K562 (cell line): ENCODE data around the gene POLR1C. TPM values are rescaled to one million over a fixed set of nuclear protein-coding genes. Genes with fewer than 3 reads are reported as not detected.

Experiments
- ATAC-seq: fragments of 200-7000 bp; cut with Tn5 transposase; 3 replicates; pipeline ENCODE4 v1.9.1; 2020; ENCODE audit warnings: moderate library complexity
- BruUV-seq: library from RNA; stranded (reverse); fragments of 400-500 nt; replicated peaks from 2 replicates; lab custom pipeline; 2021; lab: Mats Ljungman, UMichigan
- CTCF ChIA-PET: fragments of 300-600 bp; formaldehyde crosslinking; extraction: SDS; loops from one replicate; lab custom pipeline; 2021; ENCODE audit warnings: low intra/inter-chr PET ratio; lab: Yijun Ruan, JAX
- POLR2A ChIA-PET: fragments of 300-600, 350-650 bp; sonication (Branson Sonifier 250); formaldehyde crosslinking; extraction: SDS; loops from one replicate; lab custom pipeline; 2021; ENCODE audit warnings: antibody characterized with exemption, inconsistent platforms; lab: Yijun Ruan, JAX
- DNase-seq, 4 experiments: peaks; one replicate each; pipeline versions ENCODE4 v3.0.0 to v3.0.0-alpha.2; 2011 to 2018; ENCODE audit warnings: low spot score in 3 of 4, mixed read lengths in 3 of 4; ENCODE audit errors: extremely low read depth in 1 of 4
- FAIRE-seq: peaks from 2 replicates; lab custom pipeline; 2011; peaks lifted over from hg19 to GRCh38; lab: Jason Lieb, UNC
- H2AFZ ChIP-seq: 2 replicates; pipeline ENCODE4 v1.6.0; 2011; ENCODE audit warnings: low read depth, low read length, control low read depth, inconsistent platforms
- H3K27ac ChIP-seq: fragments of 200-600 bp; 3 replicates; pipeline ENCODE4 v1.8.0; 2011; ENCODE audit warnings: low read depth, mild to moderate bottlenecking, control low read depth, inconsistent platforms, low read length, moderate library complexity, mixed read lengths; ENCODE audit errors: extremely low read depth
- H3K27me3 ChIP-seq, 2 experiments: fragments of 300-600 bp in 1 of 2; 2 replicates in 1 of 2; 3 replicates in 1 of 2; pipeline versions ENCODE4 v1.6.0 to v1.8.0; 2011; ENCODE audit warnings: inconsistent platforms in 2 of 2, low read length in 2 of 2, mild to moderate bottlenecking in 1 of 2, mixed read lengths in 1 of 2, moderate library complexity in 1 of 2; ENCODE audit not compliant: control insufficient read depth in 2 of 2, insufficient read depth in 2 of 2
- H3K36me3 ChIP-seq: fragments of 300-600 bp; 3 replicates; pipeline ENCODE4 v1.8.0; 2011; ENCODE audit warnings: mild to moderate bottlenecking, low read length, inconsistent platforms; ENCODE audit not compliant: control insufficient read depth, insufficient read depth
- H3K4me1 ChIP-seq, 2 experiments: fragments of 200-600 bp in 1 of 2; replicated peaks in 1 of 2; 2 replicates in 1 of 2; 3 replicates in 1 of 2; pipeline versions ENCODE4 v1.5.1 to v1.8.0; 2011; ENCODE audit warnings: inconsistent platforms in 2 of 2, low read length in 2 of 2, mild to moderate bottlenecking in 1 of 2, mixed read lengths in 1 of 2, moderate library complexity in 1 of 2; ENCODE audit not compliant: control insufficient read depth in 2 of 2, insufficient read depth in 2 of 2
- H3K4me2 ChIP-seq: 2 replicates; pipeline ENCODE4 v1.6.1; 2011; ENCODE audit warnings: low read length, control low read depth, inconsistent platforms, mixed read lengths; ENCODE audit not compliant: insufficient read depth
- H3K4me3 ChIP-seq: fragments of 200-600 bp; sonication (generic), shearing (Covaris generic); 2 replicates; pipeline ENCODE4 v1.5.1; 2016; ENCODE audit warnings: control low read depth, inconsistent platforms
- H3K79me2 ChIP-seq: fragments of 200-600 bp; 3 replicates; pipeline ENCODE4 v1.8.0; 2011; ENCODE audit warnings: low read length, inconsistent platforms; ENCODE audit not compliant: control insufficient read depth, insufficient read depth
- H3K9ac ChIP-seq, 2 experiments: 2 replicates each; pipeline versions ENCODE4 v1.6.0 to v1.6.1; 2011; ENCODE audit warnings: low read depth in 2 of 2, low read length in 2 of 2, control low read depth in 1 of 2, inconsistent platforms in 1 of 2, mild to moderate bottlenecking in 1 of 2, mixed read lengths in 1 of 2; ENCODE audit not compliant: insufficient read depth in 1 of 2
- H3K9me1 ChIP-seq: one replicate; pipeline ENCODE4 v1.6.0; 2011; ENCODE audit warnings: inconsistent platforms, mild to moderate bottlenecking, low read length, moderate library complexity; ENCODE audit not compliant: control insufficient read depth, insufficient read depth
- H3K9me3 ChIP-seq: replicated peaks from 2 replicates; pipeline ENCODE4 v1.5.1; 2011; ENCODE audit warnings: low read depth, low read length, inconsistent platforms; ENCODE audit not compliant: control insufficient read depth, insufficient read depth
- H4K20me1 ChIP-seq: replicated peaks from 2 replicates; pipeline ENCODE4 v1.6.1; 2011; ENCODE audit warnings: low read length, inconsistent platforms, mixed read lengths; ENCODE audit not compliant: control insufficient read depth, insufficient read depth
- CBX8 ChIP-seq: fragments of 200-600 bp; sonication (generic); IDR thresholded peaks from 2 replicates; pipeline ENCODE4 v1.6.1; 2012; ENCODE audit warnings: borderline replicate concordance, mixed run types, low read depth, mild to moderate bottlenecking, moderate library complexity, mixed read lengths, low read length, control low read depth, inconsistent platforms; ENCODE audit not compliant: poor library complexity, severe bottlenecking; ENCODE audit errors: extremely low read depth
- CEBPZ ChIP-seq: fragments of 150-350 bp; IDR thresholded peaks from 2 replicates; pipeline ENCODE4 v1.6.1; 2014; ENCODE audit warnings: low read depth, mild to moderate bottlenecking, low read length, borderline replicate concordance
- PCBP2 ChIP-seq: fragments of 200-400 bp; formaldehyde crosslinking; IDR thresholded peaks from 2 replicates; pipeline ENCODE4 v1.6.1; 2018; ENCODE audit warnings: low read length, low read depth, mild to moderate bottlenecking, moderate library complexity; ENCODE audit not compliant: poor library complexity, severe bottlenecking
- RBM14 ChIP-seq: fragments of 200-400 bp; formaldehyde crosslinking; IDR thresholded peaks from 2 replicates; pipeline ENCODE4 v1.6.1; 2018; ENCODE audit warnings: low read depth, mild to moderate bottlenecking, low read length, moderate library complexity, borderline replicate concordance; ENCODE audit not compliant: insufficient read depth
- RCOR1 ChIP-seq, 2 experiments: IDR thresholded peaks; 2 replicates each; pipeline ENCODE4 v1.6.1; 2012; ENCODE audit warnings: low read depth in 2 of 2, low read length in 2 of 2, borderline replicate concordance in 1 of 2, improper control_type of control experiment in 1 of 2
- ZNF253 ChIP-seq: fragments of 250-450 bp; sonication (Bioruptor Pico); conservative IDR thresholded peaks from 2 replicates; pipeline ENCODE4 v1.6.1; 2021; ENCODE audit warnings: mild to moderate bottlenecking
- WGBS: fragments of 100-300 bp; shearing (Covaris generic); methylation state at CpG from one replicate; pipeline ENCODE4 v1.1.6; 2016; ENCODE audit warnings: low coverage, mixed read lengths; ENCODE audit not compliant: insufficient coverage; ENCODE audit errors: missing lambda C conversion rate; 5-methylcytosine and 5-hydroxymethylcytosine counted together
- in situ Hi-C: fragments of 300-500 bp; cut with MboI; formaldehyde crosslinking; loops from 4 replicates; pipeline ENCODE4 v1.15.0; 2018; ENCODE audit warnings: inconsistent platforms, mixed read lengths
- intact Hi-C: fragments of 100-400 bp; cut with micrococcal nuclease; formaldehyde crosslinking; loops from 2 replicates; pipeline ENCODE4 v1.14.2; 2022
- polyA plus RNA-seq, 8 experiments: library from polyadenylated mRNA; depleted of rRNA in 4 of 8; stranded (reverse) in 5 of 8; unstranded in 3 of 8; fragments of >200 nt; fragmentation: Nextera tagmentation in 2 of 8; fragmentation: Illumina TruSeq in 1 of 8; extraction: Ambion mirVana in 2 of 8; extraction: Trizol in 1 of 8; gene quantifications; 2 replicates each; pipeline versions ENCODE4 v1.2.1 to v1.2.3, GENCODE V29; 2011 to 2014; ENCODE audit warnings: inconsistent platforms in 1 of 8, missing spikeins in 1 of 8
- total RNA-seq, 7 experiments: library from RNA; depleted of rRNA in 6 of 7; stranded (reverse); fragments of >200 nt in 6 of 7; fragmentation: Illumina TruSeq in 2 of 7; extraction: Trizol in 2 of 7; gene quantifications; 2 replicates each; pipeline versions ENCODE4 v1.2.1 to v1.2.3, GENCODE V29; 2011 to 2021; ENCODE audit warnings: low replicate concordance in 1 of 7
- TF ChIP-seq, protein P1 (sequence below): sonication (generic); formaldehyde crosslinking; IDR thresholded peaks from 2 replicates; pipeline ENCODE4 v1.8.0; 2022; ENCODE audit warnings: missing genetic modification reagents, mild to moderate bottlenecking, borderline replicate concordance

POLR1C gene
- total and polyA plus RNA-seq, 9 of the 15 experiments (the other 6 are each of a cell fraction or from before 2014, with no cell fraction given), result 83.5 to 429 (median 120) TPM

GRCh38 chr6:43532201-43532600 lies 15.3 kb downstream of the POLR1C start:
- no peak for ATAC-seq
- intact Hi-C loops, result no loop called here
- no peaks in the 10 kb centered on the region for H3K79me2 ChIP-seq
- H2AFZ ChIP-seq, result no peak overlapping the region
- H3K9me1 ChIP-seq, result no peaks in the 10 kb centered on the region
- no TSS peak for BruUV-seq
- H4K20me1 ChIP-seq, result no peaks in the 10 kb centered on the region
- H3K4me3 ChIP-seq, result no peak overlapping the region
- FAIRE-seq, result no peak
- ChIA-PET CTCF (no interaction called here), POLR2A (interaction anchor here (0.6 to 8.1 kb wide), 8 partner anchors 9 to 239 kb away, joined by 3 to 89 read pairs (median 4); partner anchors contain the start of genes POLR1C and YIPF3)
- no peaks in the 10 kb centered on the region for H3K9me3 ChIP-seq
- in situ Hi-C loops, result no loop called here
- H3K4me2 ChIP-seq, result no peak overlapping the region
- peaks cover 90% of the 10 kb centered on the region for H3K36me3 ChIP-seq
- no peak for TF ChIP-seq RCOR1 (IDR thresholded peaks at IDR 0.05; ENCODE audit: borderline replicate concordance in 1 of 2, low read depth in 2 of 2, low read length in 2 of 2)
- TF ChIP-seq CEBPZ, result no peak
- TF ChIP-seq CBX8, result no peak
- no peak for TF ChIP-seq PCBP2
- no peak for TF ChIP-seq ZNF253 (CRISPR knock-in tag)
- TF ChIP-seq RBM14, result no peak
- TF ChIP-seq, protein P1, sequence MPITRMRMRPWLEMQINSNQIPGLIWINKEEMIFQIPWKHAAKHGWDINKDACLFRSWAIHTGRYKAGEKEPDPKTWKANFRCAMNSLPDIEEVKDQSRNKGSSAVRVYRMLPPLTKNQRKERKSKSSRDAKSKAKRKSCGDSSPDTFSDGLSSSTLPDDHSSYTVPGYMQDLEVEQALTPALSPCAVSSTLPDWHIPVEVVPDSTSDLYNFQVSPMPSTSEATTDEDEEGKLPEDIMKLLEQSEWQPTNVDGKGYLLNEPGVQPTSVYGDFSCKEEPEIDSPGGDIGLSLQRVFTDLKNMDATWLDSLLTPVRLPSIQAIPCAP (CRISPR knock-in tag), result no peak
- no peak overlapping the region for H3K9ac ChIP-seq
- H3K27me3 ChIP-seq, result no peaks in the 10 kb centered on the region
- no peak for DNase-seq
- no peak overlapping the region for H3K27ac ChIP-seq
- WGBS, result 91% methylated on average over 1 of the region's 1 CpG
- H3K4me1 ChIP-seq, result no peaks in the 10 kb centered on the region
